HUES64 (cell line): Measurements from ENCODE around the gene REXO2.
A peak's percentile ranks its signal among the peaks of the same experiment; 100 is the strongest.

Source experiments
- H3K27ac ChIP-seq: 2 replicates; pipeline ENCODE4 v1.7.0; 2013; ENCODE audit warnings: low read depth, low read length, inconsistent platforms
- H3K27me3 ChIP-seq: 2 replicates; pipeline ENCODE4 v1.6.1; 2013; ENCODE audit warnings: mild to moderate bottlenecking, low read length; ENCODE audit not compliant: insufficient read depth
- H3K36me3 ChIP-seq: 2 replicates; pipeline ENCODE4 v1.6.1; 2013; ENCODE audit warnings: mild to moderate bottlenecking, low read length; ENCODE audit not compliant: insufficient read depth
- H3K4me1 ChIP-seq: 2 replicates; pipeline ENCODE4 v1.6.1; 2013; ENCODE audit warnings: mild to moderate bottlenecking, low read length, moderate library complexity; ENCODE audit not compliant: insufficient read depth
- H3K4me3 ChIP-seq: 2 replicates; pipeline ENCODE4 v1.5.1; 2013; ENCODE audit warnings: mild to moderate bottlenecking, low read length, moderate library complexity
- H3K9ac ChIP-seq: 2 replicates; pipeline ENCODE4 v1.6.1; 2013; ENCODE audit warnings: mild to moderate bottlenecking, low read depth, low read length
- H3K9me3 ChIP-seq: 2 replicates; pipeline ENCODE4 v1.6.1; 2013; ENCODE audit warnings: low read depth, low read length; ENCODE audit not compliant: insufficient read depth
- WGBS: fragments of 150-250, 120-280 bp; methylation state at CpG from one replicate; pipeline ENCODE4 v1.1.7; 2013; ENCODE audit warnings: missing lambda C conversion rate; 5-methylcytosine and 5-hydroxymethylcytosine counted together

The REXO2 gene

GRCh38 chr11:114401311-114401710, 38.0 kb upstream of the REXO2 start:
- Histone ChIP-seq H3K27me3 (no peaks in the 10 kb centered on the region), H3K27ac (peak overlapping the region; percentile 98), H3K9me3 (no peaks in the 10 kb centered on the region), H3K36me3 (peaks cover 38% of the 10 kb centered on the region), H3K4me3 (peak overlapping the region; percentile 80), H3K4me1 (peaks cover 23% of the 10 kb centered on the region), H3K9ac (peak overlapping the region; percentile 96)
- 0% methylated on average over 3 of the region's 4 CpGs for WGBS

- H3K27me3 ChIP-seq: no peaks in the 10 kb centered on the region
- no peak overlapping the region for H3K9ac ChIP-seq
- H3K27ac ChIP-seq: no peak overlapping the region
- H3K4me3 ChIP-seq: no peak overlapping the region
- WGBS: 94% methylated on average over 3 of the region's 4 CpGs
- H3K36me3 ChIP-seq: peaks cover 48% of the 10 kb centered on the region
- H3K4me1 ChIP-seq: peaks cover 11% of the 10 kb centered on the region; the same call in 1 of the 2 replicates
- no peaks in the 10 kb centered on the region for H3K9me3 ChIP-seq
Measured at GRCh38 chr11:114412946-114413345, 26.3 kb upstream of the REXO2 start.

GRCh38 chr11:114413958-114414357, 25.3 kb upstream of the REXO2 start:
- Histone ChIP-seq H3K4me3 (no peak overlapping the region), H3K27me3 (no peaks in the 10 kb centered on the region), H3K27ac (0 out of 2 replicates have a peak overlapping the region, but pooled peaks have one; percentile 38), H3K36me3 (peaks cover 38% of the 10 kb centered on the region), H3K4me1 (peaks cover 11% of the 10 kb centered on the region; the same call in 1 of the 2 replicates), H3K9ac (no peak overlapping the region), H3K9me3 (no peaks in the 10 kb centered on the region)
- WGBS: 79% methylated on average over 10 of the region's 10 CpGs

- H3K27ac ChIP-seq: no peak overlapping the region
- H3K9ac ChIP-seq: no peak overlapping the region
- H3K36me3 ChIP-seq: peaks cover 18% of the 10 kb centered on the region
- peaks cover 11% of the 10 kb centered on the region; the same call in 1 of the 2 replicates for H3K4me1 ChIP-seq
- H3K27me3 ChIP-seq: no peaks in the 10 kb centered on the region
- no peak overlapping the region for H3K4me3 ChIP-seq
- no peaks in the 10 kb centered on the region for H3K9me3 ChIP-seq
Measured at GRCh38 chr11:114416441-114416961, 22.8 kb upstream of the REXO2 start.

- Histone ChIP-seq H3K4me3 (no peak overlapping the region), H3K27ac (no peak overlapping the region), H3K9ac (no peak overlapping the region), H3K27me3 (no peaks in the 10 kb centered on the region), H3K9me3 (no peaks in the 10 kb centered on the region), H3K36me3 (no peaks in the 10 kb centered on the region), H3K4me1 (no peaks in the 10 kb centered on the region)
- WGBS: 86% methylated on average over 4 of the region's 4 CpGs
Measured at GRCh38 chr11:114426280-114426679, 13.0 kb upstream of the REXO2 start.

GRCh38 chr11:114430290-114430689, 9.0 kb upstream of the REXO2 start:
- Histone ChIP-seq H3K9me3 (no peaks in the 10 kb centered on the region), H3K4me3 (no peak overlapping the region), H3K27me3 (no peaks in the 10 kb centered on the region), H3K9ac (no peak overlapping the region), H3K27ac (no peak overlapping the region), H3K36me3 (no peaks in the 10 kb centered on the region), H3K4me1 (no peaks in the 10 kb centered on the region)

- Histone ChIP-seq H3K36me3 (no peaks in the 10 kb centered on the region), H3K27me3 (no peaks in the 10 kb centered on the region), H3K4me3 (no peak overlapping the region), H3K9me3 (no peaks in the 10 kb centered on the region), H3K4me1 (peaks cover 4% of the 10 kb centered on the region), H3K27ac (no peak overlapping the region), H3K9ac (no peak overlapping the region)
- no CpG with 5 or more reads among the region's 3 CpGs for WGBS
Measured at GRCh38 chr11:114432893-114433292, 6.4 kb upstream of the REXO2 start.

- H3K36me3 ChIP-seq: no peaks in the 10 kb centered on the region
- H3K9me3 ChIP-seq: no peaks in the 10 kb centered on the region
- H3K4me1 ChIP-seq: peaks cover 8% of the 10 kb centered on the region
- no peak overlapping the region for H3K9ac ChIP-seq
- 83% methylated on average over 3 of the region's 4 CpGs for WGBS
- H3K4me3 ChIP-seq: no peak overlapping the region
- H3K27me3 ChIP-seq: no peaks in the 10 kb centered on the region
- no peak overlapping the region for H3K27ac ChIP-seq
Measured at GRCh38 chr11:114433376-114433775, 5.9 kb upstream of the REXO2 start.

- H3K27ac ChIP-seq: peak overlapping the region; percentile 63
- peaks cover 16% of the 10 kb centered on the region for H3K36me3 ChIP-seq
- H3K9me3 ChIP-seq: no peaks in the 10 kb centered on the region
- H3K27me3 ChIP-seq: no peaks in the 10 kb centered on the region
- peak overlapping the region; percentile 92; the same call in 1 of the 2 replicates for H3K9ac ChIP-seq
- H3K4me3 ChIP-seq: peak overlapping the region; percentile 83
- H3K4me1 ChIP-seq: peaks cover 32% of the 10 kb centered on the region
- 42% methylated on average over 5 of the region's 6 CpGs for WGBS
Measured at GRCh38 chr11:114438303-114438702, 964 bp upstream of the REXO2 start.

GRCh38 chr11:114440121-114440860, 1.0 kb downstream of the REXO2 start:
- peaks cover 36% of the 10 kb centered on the region for H3K36me3 ChIP-seq
- peak overlapping the region; percentile 83 for H3K4me3 ChIP-seq
- H3K27ac ChIP-seq: peak overlapping the region; percentile 83
- WGBS: 9% methylated on average over 10 of the region's 10 CpGs
- no peaks in the 10 kb centered on the region for H3K27me3 ChIP-seq
- H3K9ac ChIP-seq: peak overlapping the region; percentile 92
- H3K4me1 ChIP-seq: peaks cover 32% of the 10 kb centered on the region
- no peaks in the 10 kb centered on the region for H3K9me3 ChIP-seq

- no peaks in the 10 kb centered on the region for H3K9me3 ChIP-seq
- H3K4me3 ChIP-seq: peak overlapping the region; percentile 83
- H3K27me3 ChIP-seq: no peaks in the 10 kb centered on the region
- no peak overlapping the region for H3K9ac ChIP-seq
- 67% methylated on average over 6 of the region's 7 CpGs for WGBS
- H3K36me3 ChIP-seq: peaks cover 45% of the 10 kb centered on the region
- H3K27ac ChIP-seq: no peak overlapping the region
- H3K4me1 ChIP-seq: peaks cover 32% of the 10 kb centered on the region
Measured at GRCh38 chr11:114440971-114441763, 1.9 kb downstream of the REXO2 start.
